Measurements from ENCODE around the gene CCDC12. TPM values are rescaled to one million over a fixed set of nuclear protein-coding genes. Genes with fewer than 3 reads are reported as not detected.

The CCDC12 gene
- total RNA-seq, 1 experiment from 2014 or later: 32.1 TPM

- DNase-seq (ENCODE audit: low read depth): no peak
Observed at GRCh38 chr3:46996689-46997452, 20.3 kb upstream of the CCDC12 start.

- no peak for DNase-seq (ENCODE audit: low read depth)
Observed at GRCh38 chr3:46995901-46996562, 19.5 kb upstream of the CCDC12 start.

- DNase-seq (ENCODE audit: low read depth): no peak
Observed at GRCh38 chr3:46994801-46995731, 18.5 kb upstream of the CCDC12 start.

- no peak for DNase-seq (ENCODE audit: low read depth)
Observed at GRCh38 chr3:46993986-46994385, 17.4 kb upstream of the CCDC12 start.

GRCh38 chr3:46993292-46993691, 16.7 kb upstream of the CCDC12 start:
- no peak for DNase-seq (ENCODE audit: low read depth)

- DNase-seq (ENCODE audit: low read depth): no peak
Observed at GRCh38 chr3:46992231-46992630, 15.7 kb upstream of the CCDC12 start.

GRCh38 chr3:46991406-46992165, 15.0 kb upstream of the CCDC12 start:
- no peak for DNase-seq (ENCODE audit: low read depth)

GRCh38 chr3:46990573-46991374, 14.2 kb upstream of the CCDC12 start:
- DNase-seq (ENCODE audit: low read depth): no peak

GRCh38 chr3:46989146-46989810, 12.7 kb upstream of the CCDC12 start:
- DNase-seq (ENCODE audit: low read depth): no peak

GRCh38 chr3:46988616-46989015, 12.1 kb upstream of the CCDC12 start:
- no peak for DNase-seq (ENCODE audit: low read depth)

- peak; percentile 40 for DNase-seq (ENCODE audit: low read depth)
Observed at GRCh38 chr3:46987743-46988401, 11.3 kb upstream of the CCDC12 start.

GRCh38 chr3:46987319-46987742, 10.8 kb upstream of the CCDC12 start:
- no peak for DNase-seq (ENCODE audit: low read depth)

GRCh38 chr3:46986782-46987310, 10.3 kb upstream of the CCDC12 start:
- no peak for DNase-seq (ENCODE audit: low read depth)

GRCh38 chr3:46986055-46986730, 9.6 kb upstream of the CCDC12 start:
- no peak for DNase-seq (ENCODE audit: low read depth)

- no peak for DNase-seq (ENCODE audit: low read depth)
Observed at GRCh38 chr3:46985588-46985987, 9.0 kb upstream of the CCDC12 start.

- DNase-seq (ENCODE audit: low read depth): no peak
Observed at GRCh38 chr3:46984591-46985459, 8.3 kb upstream of the CCDC12 start.

- no peak for DNase-seq (ENCODE audit: low read depth)
Observed at GRCh38 chr3:46982546-46982945, 6.0 kb upstream of the CCDC12 start.

All from RPMI7951 (cell line).